Measurements from ENCODE around the gene DSC2. TPM values are rescaled to one million over a fixed set of nuclear protein-coding genes. Genes with fewer than 3 reads are reported as not detected.

Gene DSC2
- total and polyA plus RNA-seq, 5 donors = 6.6 to 24.5 (median 20.5) TPM

GRCh38 chr18:31097666-31098065, 4.6 kb downstream of the DSC2 start:
- WGBS = 71% methylated on average over 3 of the region's 3 CpGs
- intact Hi-C loops (cut with DNase I) = loop anchor here in 1 of 4 donors (10.0 kb wide), 1 partner anchor 417 kb away; no protein-coding TSS in a partner anchor
- H3K4me1 ChIP-seq (ENCODE audit: control insufficient read depth, insufficient read depth, low read length) = peaks cover 2% of the 10 kb centered on the region

GRCh38 chr18:31093880-31094279, 8.3 kb downstream of the DSC2 start:
- WGBS = 73% methylated on average over 2 of the region's 2 CpGs
- ATAC-seq = no peak

More at GRCh38 chr18:31097666-31098065, 4.6 kb downstream of the DSC2 start:
- H3K9me3 ChIP-seq (ENCODE audit: control insufficient read depth, low read length) = no peaks in the 10 kb centered on the region
- no peaks in the 10 kb centered on the region for H3K27me3 ChIP-seq (ENCODE audit: control insufficient read depth, insufficient read depth)
- DNase-seq = no peak
- H3K27ac ChIP-seq (ENCODE audit: low read length) = no peak overlapping the region
- ATAC-seq = no peak
- H3K4me3 ChIP-seq (ENCODE audit: low read length) = no peak overlapping the region

GRCh38 chr18:31093294-31093693, 8.9 kb downstream of the DSC2 start:
- Histone ChIP-seq H3K27me3 (ENCODE audit: control insufficient read depth, insufficient read depth) (no peaks in the 10 kb centered on the region), H3K4me1 (ENCODE audit: control insufficient read depth, insufficient read depth, low read length) (no peaks in the 10 kb centered on the region), H3K4me3 (ENCODE audit: low read length) (no peak overlapping the region), H3K9me3 (ENCODE audit: control insufficient read depth, low read length) (no peaks in the 10 kb centered on the region), H3K27ac (ENCODE audit: low read length) (no peak overlapping the region)
- WGBS = 96% methylated on average over 3 of the region's 3 CpGs
- DNase-seq (no peak), ATAC-seq (no peak)
- intact Hi-C loops (cut with DNase I) = loop anchor here in 1 of 4 donors (10.0 kb wide), 1 partner anchor 422 kb away; no protein-coding TSS in a partner anchor

More at GRCh38 chr18:31093880-31094279, 8.3 kb downstream of the DSC2 start:
- Histone ChIP-seq H3K4me3 (ENCODE audit: low read length) (no peak overlapping the region), H3K9me3 (ENCODE audit: control insufficient read depth, low read length) (no peaks in the 10 kb centered on the region), H3K27me3 (ENCODE audit: control insufficient read depth, insufficient read depth) (no peaks in the 10 kb centered on the region), H3K27ac (ENCODE audit: low read length) (no peak overlapping the region), H3K4me1 (ENCODE audit: control insufficient read depth, insufficient read depth, low read length) (no peaks in the 10 kb centered on the region)
- intact Hi-C loops (cut with DNase I) = loop anchor here in 1 of 4 donors (10.0 kb wide), 1 partner anchor 421 kb away; no protein-coding TSS in a partner anchor
- DNase-seq = no peak

- ATAC-seq = peak; percentile 50 to 68
- H3K27me3 ChIP-seq (ENCODE audit: control insufficient read depth, insufficient read depth) = no peaks in the 10 kb centered on the region
- 31% methylated on average over 1 of the region's 1 CpG for WGBS
- intact Hi-C loops (cut with DNase I) = loop anchor here in 1 of 4 donors (10.0 kb wide), 1 partner anchor 423 kb away; no protein-coding TSS in a partner anchor
- H3K9me3 ChIP-seq (ENCODE audit: control insufficient read depth, low read length) = no peaks in the 10 kb centered on the region
- no peaks in the 10 kb centered on the region for H3K4me1 ChIP-seq (ENCODE audit: control insufficient read depth, insufficient read depth, low read length)
- no peak overlapping the region for H3K4me3 ChIP-seq (ENCODE audit: low read length)
- DNase-seq = no peak
- H3K27ac ChIP-seq (ENCODE audit: low read length) = no peak overlapping the region
Observed at GRCh38 chr18:31091350-31091749, 10.9 kb downstream of the DSC2 start.

- no peak overlapping the region for H3K27ac ChIP-seq (ENCODE audit: low read length)
- no peaks in the 10 kb centered on the region for H3K27me3 ChIP-seq (ENCODE audit: control insufficient read depth, insufficient read depth)
- H3K4me3 ChIP-seq (ENCODE audit: low read length) = no peak overlapping the region
- H3K9me3 ChIP-seq (ENCODE audit: control insufficient read depth, low read length) = no peaks in the 10 kb centered on the region
- H3K4me1 ChIP-seq (ENCODE audit: control insufficient read depth, insufficient read depth, low read length) = no peaks in the 10 kb centered on the region
- 82% methylated on average over 3 of the region's 3 CpGs for WGBS
- intact Hi-C loops (cut with DNase I) = no loop called here
- ATAC-seq (no peak), DNase-seq (no peak)
Observed at GRCh38 chr18:31088532-31088931, 13.7 kb downstream of the DSC2 start.

GRCh38 chr18:31079973-31080372, 22.2 kb downstream of the DSC2 start:
- 92% methylated on average over 3 of the region's 3 CpGs for WGBS
- no peak for DNase-seq
- intact Hi-C loops (cut with DNase I) = no loop called here

GRCh38 chr18:31077878-31078277, 24.3 kb downstream of the DSC2 start:
- no peak for DNase-seq
- ATAC-seq = no peak
- Histone ChIP-seq H3K27ac (ENCODE audit: low read length) (no peak overlapping the region), H3K27me3 (ENCODE audit: control insufficient read depth, insufficient read depth) (no peaks in the 10 kb centered on the region), H3K4me1 (ENCODE audit: control insufficient read depth, insufficient read depth, low read length) (no peaks in the 10 kb centered on the region), H3K9me3 (ENCODE audit: control insufficient read depth, low read length) (no peaks in the 10 kb centered on the region), H3K4me3 (ENCODE audit: low read length) (no peak overlapping the region)
- WGBS = 59% methylated on average over 1 of the region's 1 CpG
- intact Hi-C loops (cut with DNase I) = no loop called here

More at GRCh38 chr18:31079973-31080372, 22.2 kb downstream of the DSC2 start:
- no peak for ATAC-seq
- no peaks in the 10 kb centered on the region for H3K9me3 ChIP-seq (ENCODE audit: control insufficient read depth, low read length)
- no peaks in the 10 kb centered on the region for H3K27me3 ChIP-seq (ENCODE audit: control insufficient read depth, insufficient read depth)
- H3K27ac ChIP-seq (ENCODE audit: low read length) = no peak overlapping the region
- no peak overlapping the region for H3K4me3 ChIP-seq (ENCODE audit: low read length)
- H3K4me1 ChIP-seq (ENCODE audit: control insufficient read depth, insufficient read depth, low read length) = no peaks in the 10 kb centered on the region

- 86% methylated on average over 4 of the region's 4 CpGs for WGBS
- Histone ChIP-seq H3K4me3 (ENCODE audit: low read length) (no peak overlapping the region), H3K27ac (ENCODE audit: low read length) (no peak overlapping the region), H3K27me3 (ENCODE audit: control insufficient read depth, insufficient read depth) (no peaks in the 10 kb centered on the region), H3K4me1 (ENCODE audit: control insufficient read depth, insufficient read depth, low read length) (no peaks in the 10 kb centered on the region), H3K9me3 (ENCODE audit: control insufficient read depth, low read length) (no peaks in the 10 kb centered on the region)
- DNase-seq (no peak), ATAC-seq (no peak)
- intact Hi-C loops (cut with DNase I) = no loop called here
Observed at GRCh38 chr18:31072175-31072574, 30.0 kb downstream of the DSC2 start.

- intact Hi-C loops (cut with DNase I) = no loop called here
- no peaks in the 10 kb centered on the region for H3K4me1 ChIP-seq (ENCODE audit: control insufficient read depth, insufficient read depth, low read length)
- 73% methylated on average over 3 of the region's 3 CpGs for WGBS
Observed at GRCh38 chr18:31070206-31070605, 32.0 kb downstream of the DSC2 start.

GRCh38 chr18:31066266-31066665, 36.0 kb downstream of the DSC2 start:
- intact Hi-C loops (cut with DNase I) = no loop called here
- WGBS = 99% methylated on average over 1 of the region's 1 CpG
- ATAC-seq = no peak
- H3K27me3 ChIP-seq (ENCODE audit: control insufficient read depth, insufficient read depth) = no peaks in the 10 kb centered on the region
- no peaks in the 10 kb centered on the region for H3K4me1 ChIP-seq (ENCODE audit: control insufficient read depth, insufficient read depth, low read length)
- H3K9me3 ChIP-seq (ENCODE audit: control insufficient read depth, low read length) = no peaks in the 10 kb centered on the region
- no peak overlapping the region for H3K4me3 ChIP-seq (ENCODE audit: low read length)
- DNase-seq = no peak
- H3K27ac ChIP-seq (ENCODE audit: low read length) = no peak overlapping the region

More at GRCh38 chr18:31070206-31070605, 32.0 kb downstream of the DSC2 start:
- no peak for DNase-seq
- ATAC-seq = no peak
- Histone ChIP-seq H3K27ac (ENCODE audit: low read length) (no peak overlapping the region), H3K9me3 (ENCODE audit: control insufficient read depth, low read length) (no peaks in the 10 kb centered on the region), H3K27me3 (ENCODE audit: control insufficient read depth, insufficient read depth) (no peaks in the 10 kb centered on the region), H3K4me3 (ENCODE audit: low read length) (no peak overlapping the region)

- WGBS = 76% methylated on average over 6 of the region's 6 CpGs
- DNase-seq = no peak
- H3K4me1 ChIP-seq (ENCODE audit: control insufficient read depth, insufficient read depth, low read length) = no peaks in the 10 kb centered on the region
- ATAC-seq = no peak
- H3K27ac ChIP-seq (ENCODE audit: low read length) = no peak overlapping the region
- no peaks in the 10 kb centered on the region for H3K9me3 ChIP-seq (ENCODE audit: control insufficient read depth, low read length)
- intact Hi-C loops (cut with DNase I) = no loop called here
- H3K4me3 ChIP-seq (ENCODE audit: low read length) = no peak overlapping the region
- no peaks in the 10 kb centered on the region for H3K27me3 ChIP-seq (ENCODE audit: control insufficient read depth, insufficient read depth)
Observed at GRCh38 chr18:31065036-31065773, 37.0 kb downstream of the DSC2 start.
